Mesenchymal stem cell (in vitro differentiated cells and primary cell): ENCODE results near the gene DCX.
A peak's percentile ranks its signal among the peaks of the same experiment; 100 is the strongest.

Source experiments
- DNase-seq: peaks from one replicate; pipeline ENCODE4 v3.0.0-alpha.2; 2013
- H2AFZ ChIP-seq: one replicate; pipeline ENCODE4 v1.6.1; 2013; ENCODE audit warnings: low read depth, mild to moderate bottlenecking, control low read depth, inconsistent platforms, low read length, moderate library complexity
- H2AK5ac ChIP-seq: 2 replicates; pipeline ENCODE4 v1.6.1; 2013; ENCODE audit warnings: low read length, moderate library complexity, mild to moderate bottlenecking, inconsistent platforms; ENCODE audit not compliant: severe bottlenecking
- H2BK120ac ChIP-seq: one replicate; pipeline ENCODE4 v1.6.1; 2013; ENCODE audit warnings: low read depth, mild to moderate bottlenecking, inconsistent platforms, low read length, moderate library complexity
- H2BK12ac ChIP-seq, 2 experiments: one replicate each; pipeline ENCODE4 v1.6.1; 2013; ENCODE audit warnings: inconsistent platforms in 2 of 2, low read length in 2 of 2, mild to moderate bottlenecking in 2 of 2, moderate library complexity in 2 of 2, control low read depth in 1 of 2
- H2BK15ac ChIP-seq: one replicate; pipeline ENCODE4 v1.6.1; 2013; ENCODE audit warnings: mild to moderate bottlenecking, low read depth, inconsistent platforms; ENCODE audit not compliant: poor library complexity, severe bottlenecking
- H2BK5ac ChIP-seq: 2 replicates; pipeline ENCODE4 v1.6.1; 2013; ENCODE audit warnings: low read depth, mild to moderate bottlenecking, low read length, control low read depth, inconsistent platforms; ENCODE audit not compliant: poor library complexity, severe bottlenecking
- H3K14ac ChIP-seq, 2 experiments: one replicate each; pipeline ENCODE4 v1.6.1; 2013; ENCODE audit warnings: inconsistent platforms in 2 of 2, low read length in 2 of 2, control low read depth in 1 of 2, mild to moderate bottlenecking in 1 of 2, moderate library complexity in 1 of 2
- H3K18ac ChIP-seq, 2 experiments: one replicate each; pipeline ENCODE4 v1.6.1; 2013; ENCODE audit warnings: inconsistent platforms in 2 of 2, low read length in 2 of 2, control low read depth in 1 of 2, low read depth in 1 of 2, mild to moderate bottlenecking in 1 of 2
- H3K23ac ChIP-seq, 2 experiments: one replicate each; pipeline ENCODE4 v1.6.1; 2013; ENCODE audit warnings: inconsistent platforms in 2 of 2, low read length in 2 of 2, mild to moderate bottlenecking in 2 of 2, moderate library complexity in 2 of 2, control low read depth in 1 of 2
- H3K27ac ChIP-seq: 2 replicates; pipeline ENCODE4 v1.5.1; 2013; ENCODE audit warnings: mild to moderate bottlenecking, moderate library complexity, low read length, control low read depth, inconsistent platforms; ENCODE audit not compliant: poor library complexity, severe bottlenecking
- H3K27me3 ChIP-seq, 2 experiments: 2 replicates each; pipeline versions ENCODE4 v1.6.1 to v1.7.0; 2013; ENCODE audit warnings: low read length in 2 of 2, mild to moderate bottlenecking in 2 of 2, moderate library complexity in 2 of 2, control low read depth in 1 of 2, inconsistent platforms in 1 of 2; ENCODE audit not compliant: control insufficient read depth in 1 of 2, insufficient read depth in 1 of 2
- H3K36me3 ChIP-seq, 2 experiments: 2 replicates each; pipeline versions ENCODE4 v1.6.1 to v1.7.0; 2013; ENCODE audit warnings: low read length in 2 of 2, control low read depth in 1 of 2, inconsistent platforms in 1 of 2, low read depth in 1 of 2, mild to moderate bottlenecking in 1 of 2; ENCODE audit not compliant: insufficient read depth in 2 of 2, control insufficient read depth in 1 of 2
- H3K4ac ChIP-seq, 2 experiments: one replicate each; pipeline ENCODE4 v1.6.1; 2013; ENCODE audit warnings: inconsistent platforms in 2 of 2, low read length in 2 of 2, mild to moderate bottlenecking in 2 of 2, moderate library complexity in 2 of 2, control low read depth in 1 of 2, low read depth in 1 of 2
- H3K4me1 ChIP-seq: 2 replicates; pipeline ENCODE4 v1.6.1; 2013; ENCODE audit warnings: low read depth, low read length, control low read depth; ENCODE audit not compliant: control insufficient read depth, insufficient read depth
- H3K4me2 ChIP-seq: 2 replicates; pipeline ENCODE4 v1.6.1; 2013; ENCODE audit warnings: low read length, mild to moderate bottlenecking, inconsistent platforms; ENCODE audit not compliant: poor library complexity, severe bottlenecking
- H3K4me3 ChIP-seq, 2 experiments: 2 replicates each; pipeline versions ENCODE4 v1.5.1 to v1.7.0; 2013; ENCODE audit warnings: low read length in 2 of 2, mild to moderate bottlenecking in 2 of 2, control low read depth in 1 of 2, low read depth in 1 of 2; ENCODE audit not compliant: insufficient read depth in 1 of 2
- H3K79me1 ChIP-seq: replicated peaks from 2 replicates; pipeline ENCODE4 v1.6.1; 2013; ENCODE audit warnings: mild to moderate bottlenecking, control low read depth, low read length, inconsistent platforms; ENCODE audit not compliant: poor library complexity, severe bottlenecking
- H3K9ac ChIP-seq: 2 replicates; pipeline ENCODE4 v1.7.0; 2013; ENCODE audit warnings: mild to moderate bottlenecking, low read length, moderate library complexity
- H3K9me3 ChIP-seq: 2 replicates; pipeline ENCODE4 v1.7.0; 2013; ENCODE audit warnings: mild to moderate bottlenecking, low read length; ENCODE audit not compliant: control insufficient read depth
- H4K8ac ChIP-seq: one replicate; pipeline ENCODE4 v1.6.1; 2013; ENCODE audit warnings: inconsistent platforms, mild to moderate bottlenecking, low read length, moderate library complexity
- H4K91ac ChIP-seq: one replicate; pipeline ENCODE4 v1.6.1; 2013; ENCODE audit warnings: mild to moderate bottlenecking, low read length, inconsistent platforms
- WGBS: methylation state at CpG from one replicate; pipeline ENCODE4 v1.1.7; 2013; ENCODE audit warnings: mixed read lengths; 5-methylcytosine and 5-hydroxymethylcytosine counted together

DCX gene

DNA sequence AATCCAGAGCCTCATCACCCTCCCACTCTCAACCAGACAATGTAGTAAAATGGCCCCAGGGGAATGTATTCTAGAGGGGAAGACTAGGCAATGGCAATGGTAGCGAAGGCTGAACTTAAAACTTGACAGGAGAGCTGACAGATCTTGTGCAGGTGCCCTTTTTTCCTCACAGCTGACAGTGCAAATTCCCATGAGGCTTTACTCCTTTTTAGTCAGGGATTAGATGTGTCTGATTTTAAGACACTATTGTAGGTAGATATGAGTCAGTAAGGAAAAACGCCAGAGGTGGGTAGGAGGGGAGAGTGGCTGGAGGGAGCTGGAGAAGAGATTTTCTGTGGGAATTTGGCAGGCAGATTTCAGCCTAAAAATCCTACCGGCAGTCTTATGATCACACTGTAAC is 152.4 kb downstream of the DCX start:
- H2BK12ac ChIP-seq = no peak overlapping the region
- no peak overlapping the region for H3K4me3 ChIP-seq
- H4K91ac ChIP-seq = no peak overlapping the region
- WGBS = 72% methylated on average over 2 of the region's 3 CpGs
- H3K4me1 ChIP-seq = no peaks in the 10 kb centered on the region
- no peak overlapping the region for H2BK120ac ChIP-seq
- no peaks in the 10 kb centered on the region for H3K79me1 ChIP-seq
- H4K8ac ChIP-seq = no peak overlapping the region
- H2AFZ ChIP-seq = no peak overlapping the region
- H3K4ac ChIP-seq = no peak overlapping the region
- no peak overlapping the region for H3K9ac ChIP-seq
- H3K23ac ChIP-seq = no peak overlapping the region
- peaks cover 0 to 46% of the 10 kb centered on the region in 2 experiments for H3K27me3 ChIP-seq
- H3K4me2 ChIP-seq = no peak overlapping the region
- no peak overlapping the region for H3K18ac ChIP-seq
- H3K9me3 ChIP-seq = no peaks in the 10 kb centered on the region
- H2BK5ac ChIP-seq = no peak overlapping the region
- no peak overlapping the region for H2AK5ac ChIP-seq
- no peak for DNase-seq
- H3K14ac ChIP-seq = no peak overlapping the region
- no peak overlapping the region for H2BK15ac ChIP-seq
- H3K36me3 ChIP-seq = no peaks in the 10 kb centered on the region
- no peak overlapping the region for H3K27ac ChIP-seq

DNA sequence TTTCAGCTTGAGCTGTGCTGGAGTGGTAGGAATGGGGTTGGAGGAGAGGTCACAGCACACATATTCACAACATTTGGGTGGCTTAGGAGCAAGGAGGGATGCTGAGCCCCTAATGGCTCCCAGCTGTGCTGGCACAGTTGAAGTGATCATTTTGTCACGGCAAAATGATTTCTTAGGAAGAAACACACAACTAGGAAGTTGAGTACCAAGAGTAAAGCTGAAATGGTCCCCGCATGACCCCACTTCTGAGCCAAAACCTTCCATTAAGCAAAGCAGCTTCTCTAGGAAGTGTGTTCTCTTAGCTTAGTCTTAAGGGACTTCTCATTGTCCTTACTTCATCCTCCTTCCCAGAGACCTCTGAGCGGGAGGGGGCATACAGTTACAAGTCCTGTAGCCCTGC is 154.3 kb downstream of the DCX start:
- Histone ChIP-seq H3K9ac (no peak overlapping the region), H3K23ac (no peak overlapping the region), H2BK5ac (no peak overlapping the region), H2BK15ac (no peak overlapping the region), H3K27ac (no peak overlapping the region), H3K4me3 (no peak overlapping the region), H3K14ac (no peak overlapping the region), H4K8ac (no peak overlapping the region), H4K91ac (no peak overlapping the region), H2AK5ac (no peak overlapping the region), H3K79me1 (no peaks in the 10 kb centered on the region), H3K4me1 (no peaks in the 10 kb centered on the region), H3K18ac (no peak overlapping the region), H2BK120ac (no peak overlapping the region), H2BK12ac (no peak overlapping the region), H3K4ac (no peak overlapping the region), H3K4me2 (no peak overlapping the region), H3K27me3 (peaks cover 0 to 34% of the 10 kb centered on the region in 2 experiments), H3K9me3 (no peaks in the 10 kb centered on the region), H3K36me3 (no peaks in the 10 kb centered on the region), H2AFZ (no peak overlapping the region)
- 66% methylated on average over 2 of the region's 3 CpGs for WGBS
- no peak for DNase-seq

DNA sequence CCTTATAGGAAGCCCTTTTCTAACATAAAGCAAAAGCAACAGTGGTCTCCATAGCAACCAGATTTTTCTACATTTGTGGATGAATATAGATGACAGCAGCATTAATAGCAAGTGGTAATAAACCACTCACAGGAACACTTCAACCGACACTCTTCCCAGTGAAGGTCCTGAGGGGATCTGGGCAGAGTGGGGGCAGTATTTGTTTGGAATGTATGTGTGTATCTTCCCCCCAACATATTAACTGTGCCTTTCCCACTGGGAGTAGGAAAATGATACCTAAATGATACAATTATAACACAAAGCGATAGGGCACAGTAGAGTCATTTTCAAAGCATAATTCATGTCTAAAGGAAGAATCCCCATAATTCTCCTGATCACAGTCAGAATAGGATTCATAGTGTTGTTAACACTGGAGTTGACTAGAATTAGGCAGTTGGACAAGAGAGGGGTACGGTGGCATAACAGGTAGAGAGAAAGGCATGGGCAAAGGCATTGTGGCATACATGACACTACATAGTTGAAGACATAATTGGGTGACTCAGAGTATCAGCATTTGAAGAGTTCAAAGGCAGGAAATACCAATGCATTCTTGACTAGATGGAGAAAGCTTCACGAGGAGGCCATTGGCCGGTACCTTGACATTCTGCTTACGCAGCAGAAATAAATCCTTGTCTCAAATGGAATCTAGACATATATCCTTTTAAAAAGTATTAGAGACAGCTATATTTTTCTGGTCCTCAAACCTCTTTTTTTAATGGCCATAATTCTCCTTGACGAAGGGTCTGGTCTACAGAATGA is 156.9 kb downstream of the DCX start:
- H2BK15ac ChIP-seq = no peak overlapping the region
- H4K91ac ChIP-seq = no peak overlapping the region
- no peak overlapping the region for H2BK12ac ChIP-seq
- no peak for DNase-seq
- no peak overlapping the region for H3K9ac ChIP-seq
- H3K23ac ChIP-seq = no peak overlapping the region
- no peak overlapping the region for H2BK120ac ChIP-seq
- H3K36me3 ChIP-seq = no peaks in the 10 kb centered on the region
- no peak overlapping the region for H4K8ac ChIP-seq
- H2AK5ac ChIP-seq = no peak overlapping the region
- no peaks in the 10 kb centered on the region for H3K4me1 ChIP-seq
- H3K14ac ChIP-seq = no peak overlapping the region
- H3K4me3 ChIP-seq = no peak overlapping the region
- H3K27me3 ChIP-seq = peaks cover 0 to 35% of the 10 kb centered on the region in 2 experiments
- no peak overlapping the region for H3K18ac ChIP-seq
- no peak overlapping the region for H3K4ac ChIP-seq
- H3K79me1 ChIP-seq = no peaks in the 10 kb centered on the region
- H2BK5ac ChIP-seq = no peak overlapping the region
- H3K4me2 ChIP-seq = no peak overlapping the region
- H2AFZ ChIP-seq = no peak overlapping the region
- no peaks in the 10 kb centered on the region for H3K9me3 ChIP-seq
- 67% methylated on average over 1 of the region's 7 CpGs for WGBS
- H3K27ac ChIP-seq = no peak overlapping the region

DNA sequence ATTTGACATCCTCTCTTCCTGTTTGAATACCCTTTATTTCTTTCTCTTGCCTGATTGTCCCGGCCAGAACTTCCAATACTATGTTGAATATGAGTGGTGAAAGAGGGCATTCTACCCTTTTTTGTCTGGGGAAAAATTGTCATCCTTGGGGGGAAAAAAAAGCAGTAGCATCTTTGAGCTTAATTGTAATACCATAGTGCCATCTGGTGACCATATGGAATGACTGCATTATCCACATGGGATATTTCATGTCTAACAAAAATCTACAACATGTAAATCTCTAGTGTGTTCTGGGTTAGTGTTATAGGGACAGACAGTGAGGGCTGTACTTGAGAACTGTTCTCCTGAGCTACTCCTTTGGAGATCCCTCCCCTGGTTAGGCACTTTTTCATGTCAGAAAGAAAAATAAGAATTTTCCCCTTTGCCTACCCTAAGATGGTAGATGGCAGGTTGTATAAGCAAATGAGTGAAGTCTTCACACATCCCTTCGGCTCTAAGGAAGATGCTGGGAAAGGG is 167.7 kb downstream of the DCX start:
- no peaks in the 10 kb centered on the region for H3K79me1 ChIP-seq
- no peak overlapping the region for H3K9ac ChIP-seq
- no peak overlapping the region for H2BK12ac ChIP-seq
- no peak overlapping the region for H3K14ac ChIP-seq
- DNase-seq = peak; percentile 18
- no peak overlapping the region for H3K23ac ChIP-seq
- H3K27ac ChIP-seq = no peak overlapping the region
- no peak overlapping the region for H2BK5ac ChIP-seq
- H4K8ac ChIP-seq = no peak overlapping the region
- no peak overlapping the region for H4K91ac ChIP-seq
- no peak overlapping the region for H3K4ac ChIP-seq
- H3K9me3 ChIP-seq = no peaks in the 10 kb centered on the region
- H2BK15ac ChIP-seq = no peak overlapping the region
- H2AK5ac ChIP-seq = no peak overlapping the region
- no CpG with 5 or more reads among the region's 2 CpGs for WGBS
- no peak overlapping the region for H3K18ac ChIP-seq
- no peaks in the 10 kb centered on the region for H3K36me3 ChIP-seq
- no peaks in the 10 kb centered on the region for H3K4me1 ChIP-seq
- H3K4me3 ChIP-seq = no peak overlapping the region
- H2BK120ac ChIP-seq = no peak overlapping the region
- no peak overlapping the region for H3K4me2 ChIP-seq
- peaks cover 0 to 52% of the 10 kb centered on the region in 2 experiments for H3K27me3 ChIP-seq
- no peak overlapping the region for H2AFZ ChIP-seq
